Measurements from ENCODE around the gene RAD18. TPM values are rescaled to one million over a fixed set of nuclear protein-coding genes. Genes with fewer than 3 reads are reported as not detected.
A peak's percentile ranks its signal among the peaks of the same experiment; 100 is the strongest.

The RAD18 gene
- total and polyA plus RNA-seq, 7 donors = 0.51 to 2.5 (median 2.2) TPM

DNA sequence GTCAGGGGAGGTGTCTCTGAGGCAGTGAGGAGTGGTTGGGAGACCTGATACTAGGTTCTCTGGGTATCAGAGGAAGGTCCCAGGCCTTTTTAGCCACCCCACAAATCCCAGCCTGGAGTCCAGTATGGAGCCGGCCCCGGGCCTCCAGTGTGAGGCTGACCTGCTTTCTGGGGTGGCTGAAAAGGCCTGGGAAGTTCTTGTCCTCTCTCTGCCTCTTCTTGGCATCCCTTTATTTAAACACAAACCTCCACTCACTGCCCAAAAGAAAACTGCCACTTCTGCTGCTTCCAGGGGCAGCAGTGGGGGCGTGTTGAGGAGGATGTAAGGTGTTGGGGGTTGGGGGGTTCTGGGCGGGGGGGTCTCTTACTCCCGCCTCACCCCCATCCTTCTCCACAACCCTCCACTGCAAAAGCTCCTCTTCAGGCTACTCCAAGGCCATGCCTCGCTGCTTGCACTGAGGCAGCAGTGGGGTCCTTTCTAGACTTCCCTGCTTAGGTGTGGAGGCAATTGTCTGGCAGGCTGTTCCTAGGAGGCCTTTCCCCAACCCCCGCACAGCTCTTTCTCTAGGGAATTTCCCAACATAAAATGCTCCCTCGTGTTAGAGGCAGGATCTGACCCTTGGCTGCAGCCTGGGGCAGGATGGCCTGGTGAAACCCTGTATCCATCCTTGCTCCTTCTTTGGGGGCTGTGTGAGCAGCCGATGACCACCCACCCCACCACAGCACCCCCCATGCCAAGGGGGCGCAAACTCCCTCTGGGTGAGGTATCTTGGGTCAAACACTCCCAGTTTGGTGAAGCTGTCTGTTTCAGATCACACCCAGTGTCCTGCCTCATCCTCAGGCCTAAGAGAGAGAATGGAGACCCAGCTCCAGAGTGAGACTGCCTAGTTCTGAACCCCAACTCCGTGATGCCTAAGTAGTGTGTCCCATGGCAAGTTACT is 12.1 kb upstream of the RAD18 start:
- TF ChIP-seq, protein P1, sequence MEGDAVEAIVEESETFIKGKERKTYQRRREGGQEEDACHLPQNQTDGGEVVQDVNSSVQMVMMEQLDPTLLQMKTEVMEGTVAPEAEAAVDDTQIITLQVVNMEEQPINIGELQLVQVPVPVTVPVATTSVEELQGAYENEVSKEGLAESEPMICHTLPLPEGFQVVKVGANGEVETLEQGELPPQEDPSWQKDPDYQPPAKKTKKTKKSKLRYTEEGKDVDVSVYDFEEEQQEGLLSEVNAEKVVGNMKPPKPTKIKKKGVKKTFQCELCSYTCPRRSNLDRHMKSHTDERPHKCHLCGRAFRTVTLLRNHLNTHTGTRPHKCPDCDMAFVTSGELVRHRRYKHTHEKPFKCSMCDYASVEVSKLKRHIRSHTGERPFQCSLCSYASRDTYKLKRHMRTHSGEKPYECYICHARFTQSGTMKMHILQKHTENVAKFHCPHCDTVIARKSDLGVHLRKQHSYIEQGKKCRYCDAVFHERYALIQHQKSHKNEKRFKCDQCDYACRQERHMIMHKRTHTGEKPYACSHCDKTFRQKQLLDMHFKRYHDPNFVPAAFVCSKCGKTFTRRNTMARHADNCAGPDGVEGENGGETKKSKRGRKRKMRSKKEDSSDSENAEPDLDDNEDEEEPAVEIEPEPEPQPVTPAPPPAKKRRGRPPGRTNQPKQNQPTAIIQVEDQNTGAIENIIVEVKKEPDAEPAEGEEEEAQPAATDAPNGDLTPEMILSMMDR (IDR thresholded peaks at IDR 0.05) = no peak

DNA sequence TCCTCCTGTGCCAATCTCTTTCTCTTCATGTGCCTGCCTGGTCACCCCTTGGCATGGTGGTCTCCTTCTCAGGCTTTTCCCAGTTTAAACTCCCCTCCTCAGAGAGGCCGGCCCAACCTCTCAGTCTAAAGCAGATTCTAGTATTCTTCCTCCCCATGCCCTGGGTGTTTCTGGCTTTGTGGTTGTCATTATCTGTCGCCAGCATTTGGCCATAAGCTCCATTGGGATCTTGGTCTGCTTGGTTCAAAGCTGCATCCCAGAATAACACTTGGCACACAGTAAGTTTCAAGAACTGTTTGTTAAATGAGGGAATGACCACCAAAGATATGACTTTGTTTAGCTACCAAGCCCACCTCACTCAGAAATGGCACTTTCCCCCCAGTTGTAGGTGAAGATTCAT is 11.2 kb upstream of the RAD18 start:
- no peak for ATAC-seq
- WGBS, 3 donors = 76 to 93% (median 84%) methylated on average over 2 of the region's 2 CpGs

More for the DNA sequence above, 12.1 kb upstream of the RAD18 start:
- Histone ChIP-seq H3K9me3 (peaks cover 8% of the 10 kb centered on the region), H3K27ac (no peak overlapping the region), H3K27me3 (ENCODE audit: insufficient read depth in 3 of 3, low read length in 2 of 3) (peaks cover 0 to 4% (median 4%) of the 10 kb centered on the region in 3 donors), H3K4me3 (no peak overlapping the region), H3K4me1 (no peaks in the 10 kb centered on the region), H3K36me3 (ENCODE audit: insufficient read depth in 1 of 2, low read depth in 1 of 2) (no peaks in the 10 kb centered on the region)
- ATAC-seq (no peak), DNase-seq (no peak)
- WGBS, 3 donors = 79 to 82% (median 80%) methylated on average over 11 of the region's 11 CpGs
- intact Hi-C loops (cut with DNase I) = no loop called here

DNA sequence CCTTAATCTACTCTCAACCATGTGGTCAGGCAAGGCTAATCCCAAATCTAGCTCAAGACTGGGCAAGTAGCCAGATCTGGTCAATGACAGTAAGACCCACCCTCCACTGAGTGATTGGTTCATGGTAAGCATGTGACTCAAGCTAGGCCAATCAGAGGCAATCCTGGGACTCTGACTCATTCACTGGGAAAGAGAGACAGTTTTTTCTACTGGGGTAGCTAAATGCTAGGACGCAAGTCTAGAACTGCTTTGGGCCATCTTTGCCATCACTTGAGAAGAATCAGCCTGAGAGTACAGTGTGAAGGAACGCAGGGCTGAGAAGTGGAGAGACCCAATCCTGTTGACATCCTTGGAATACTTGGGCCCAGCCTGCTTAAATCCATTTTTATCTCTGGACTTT is 9.4 kb upstream of the RAD18 start:
- intact Hi-C loops (cut with DNase I) = loop anchor here in 1 of 2 donors (5.0 kb wide), 1 partner anchor 95 kb away; no protein-coding TSS in a partner anchor
- ATAC-seq (peak in 3 of 4 donors; percentile 38 to 60 (median 50)), DNase-seq (no peak)
- Histone ChIP-seq H3K9me3 (no peaks in the 10 kb centered on the region), H3K27me3 (ENCODE audit: insufficient read depth in 3 of 3, low read length in 2 of 3) (peaks cover 0 to 4% (median 3%) of the 10 kb centered on the region in 3 donors), H3K36me3 (ENCODE audit: insufficient read depth in 1 of 2, low read depth in 1 of 2) (no peaks in the 10 kb centered on the region), H3K27ac (no peak overlapping the region), H3K4me3 (no peak overlapping the region), H3K4me1 (no peaks in the 10 kb centered on the region)
- TF ChIP-seq, protein P1 (IDR thresholded peaks at IDR 0.05) = no peak
- WGBS, 3 donors = 86 to 100% (median 92%) methylated on average over 2 of the region's 2 CpGs

More for the DNA sequence above, 11.2 kb upstream of the RAD18 start:
- Histone ChIP-seq H3K4me1 (no peaks in the 10 kb centered on the region), H3K4me3 (no peak overlapping the region), H3K36me3 (ENCODE audit: insufficient read depth in 1 of 2, low read depth in 1 of 2) (no peaks in the 10 kb centered on the region), H3K9me3 (peaks cover 7% of the 10 kb centered on the region), H3K27me3 (ENCODE audit: insufficient read depth in 3 of 3, low read length in 2 of 3) (peaks cover 0 to 3% (median 0%) of the 10 kb centered on the region in 3 donors), H3K27ac (no peak overlapping the region)
- DNase-seq = no peak
- TF ChIP-seq, protein P1 (IDR thresholded peaks at IDR 0.05) = no peak
- intact Hi-C loops (cut with DNase I) = loop anchor here in 1 of 2 donors (5.0 kb wide), 1 partner anchor 93 kb away; no protein-coding TSS in a partner anchor

DNA sequence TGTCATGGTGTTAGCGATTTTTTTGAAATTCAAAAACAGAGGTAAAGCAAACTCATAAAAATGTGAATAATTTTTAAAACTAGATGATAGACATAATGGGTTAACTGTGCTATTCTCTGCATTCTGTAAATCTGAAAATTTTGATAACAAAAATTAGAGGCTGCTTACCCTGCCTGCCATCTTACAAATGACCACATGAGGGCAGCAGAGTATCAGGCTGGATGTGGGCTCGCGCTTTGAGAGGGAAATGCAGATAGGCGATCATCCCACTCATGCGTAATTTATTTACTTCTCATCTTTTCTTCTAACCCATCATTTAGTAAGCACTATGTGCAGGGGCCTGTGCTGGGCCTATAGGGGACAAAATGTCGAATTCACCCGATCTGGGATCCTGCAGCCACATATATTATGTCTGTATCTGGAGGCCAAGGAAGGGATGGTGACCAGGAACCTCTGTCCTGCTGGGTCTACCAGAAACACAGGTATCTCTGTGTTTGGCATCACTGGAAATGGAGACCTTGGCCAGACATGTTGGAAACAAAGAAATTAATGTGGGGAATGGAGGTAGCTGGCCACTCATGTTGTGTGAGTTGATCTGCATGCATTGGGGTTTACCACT is 7.8 kb upstream of the RAD18 start:
- H3K4me1 ChIP-seq = no peaks in the 10 kb centered on the region
- no peak overlapping the region for H3K27ac ChIP-seq
- DNase-seq = no peak
- TF ChIP-seq, protein P1 (IDR thresholded peaks at IDR 0.05) = peak; percentile 99
- peaks cover 0 to 4% (median 0%) of the 10 kb centered on the region in 3 donors for H3K27me3 ChIP-seq (ENCODE audit: insufficient read depth in 3 of 3, low read length in 2 of 3)
- H3K9me3 ChIP-seq = no peaks in the 10 kb centered on the region
- intact Hi-C loops (cut with DNase I) = loop anchor here (1.0 to 5.0 kb wide), 4 partner anchors 96 to 331 kb away; no protein-coding TSS in a partner anchor
- no peak overlapping the region for H3K4me3 ChIP-seq
- peak; percentile 69 to 91 (median 79) for ATAC-seq
- WGBS, 3 donors = 1 to 2% (median 2%) methylated on average over 7 of the region's 7 CpGs
- H3K36me3 ChIP-seq (ENCODE audit: insufficient read depth in 1 of 2, low read depth in 1 of 2) = no peaks in the 10 kb centered on the region

Data from psoas muscle (tissue), 8 donors.